Astrocyte (in vitro differentiated cells and primary cell): ENCODE results near the gene EPB41L1. TPM values are rescaled to one million over a fixed set of nuclear protein-coding genes. Genes with fewer than 3 reads are reported as not detected.

Experiments
- DNase-seq: peaks from one replicate; pipeline ENCODE4 v3.0.0-alpha.2; 2010; ENCODE audit warnings: low read depth
- FAIRE-seq: peaks from 2 replicates; lab custom pipeline; 2011; peaks lifted over from hg19 to GRCh38; lab: Jason Lieb, UNC
- H2AFZ ChIP-seq: 2 replicates; pipeline ENCODE4 v1.6.0; 2012; ENCODE audit warnings: low read depth, low read length, inconsistent platforms
- H3K27ac ChIP-seq: 2 replicates; pipeline ENCODE4 v1.5.1; 2011; ENCODE audit warnings: low read depth, low read length, inconsistent platforms
- H3K27me3 ChIP-seq: 2 replicates; pipeline ENCODE4 v1.6.0; 2011; ENCODE audit warnings: low read length, inconsistent platforms; ENCODE audit not compliant: insufficient read depth
- H3K36me3 ChIP-seq: 2 replicates; pipeline ENCODE4 v1.5.1; 2011; ENCODE audit warnings: low read length, inconsistent platforms; ENCODE audit not compliant: insufficient read depth
- H3K4me1 ChIP-seq: 2 replicates; pipeline ENCODE4 v1.5.1; 2011; ENCODE audit warnings: low read length, inconsistent platforms; ENCODE audit not compliant: insufficient read depth
- H3K4me2 ChIP-seq: 2 replicates; pipeline ENCODE4 v1.6.0; 2012; ENCODE audit warnings: low read length, inconsistent platforms
- H3K4me3 ChIP-seq: 2 replicates; pipeline ENCODE4 v1.5.1; 2011; ENCODE audit warnings: low read depth, mild to moderate bottlenecking, low read length, inconsistent platforms; ENCODE audit not compliant: insufficient read depth
- H3K79me2 ChIP-seq: 2 replicates; pipeline ENCODE4 v1.6.0; 2012; ENCODE audit warnings: mild to moderate bottlenecking, low read length, inconsistent platforms; ENCODE audit not compliant: insufficient read depth
- H3K9ac ChIP-seq: 2 replicates; pipeline ENCODE4 v1.6.0; 2012; ENCODE audit warnings: mild to moderate bottlenecking, low read length, inconsistent platforms
- H3K9me3 ChIP-seq: 2 replicates; pipeline ENCODE4 v1.5.1; 2012; ENCODE audit warnings: low read depth, mild to moderate bottlenecking, low read length, inconsistent platforms; ENCODE audit not compliant: insufficient read depth
- H4K20me1 ChIP-seq: 2 replicates; pipeline ENCODE4 v1.6.0; 2012; ENCODE audit warnings: low read length, inconsistent platforms; ENCODE audit not compliant: insufficient read depth
- H3K27ac Mint-ChIP-seq: one replicate; pipeline ENCODE4 v1.8.0; 2021; ENCODE audit warnings: mild to moderate bottlenecking, mixed read lengths; ENCODE audit not compliant: unreplicated experiment
- H3K27me3 Mint-ChIP-seq: one replicate; pipeline ENCODE4 v1.8.0; 2021; ENCODE audit warnings: low read depth, mixed read lengths; ENCODE audit not compliant: unreplicated experiment
- H3K36me3 Mint-ChIP-seq: one replicate; pipeline ENCODE4 v1.8.0; 2021; ENCODE audit warnings: low read depth, mixed read lengths; ENCODE audit not compliant: unreplicated experiment
- H3K4me1 Mint-ChIP-seq: one replicate; pipeline ENCODE4 v1.8.0; 2021; ENCODE audit warnings: low read depth, mixed read lengths; ENCODE audit not compliant: unreplicated experiment
- H3K4me3 Mint-ChIP-seq: one replicate; pipeline ENCODE4 v1.8.0; 2021; ENCODE audit warnings: mild to moderate bottlenecking, moderate library complexity, mixed read lengths; ENCODE audit not compliant: unreplicated experiment
- H3K9me3 Mint-ChIP-seq: one replicate; pipeline ENCODE4 v1.8.0; 2021; ENCODE audit warnings: mild to moderate bottlenecking, mixed read lengths; ENCODE audit not compliant: unreplicated experiment
- CTCF ChIP-seq: IDR thresholded peaks from 2 replicates; pipeline ENCODE4 v1.5.1; 2011; ENCODE audit warnings: low read depth, mild to moderate bottlenecking, inconsistent platforms, low read length, moderate library complexity; ENCODE audit not compliant: insufficient read depth
- EZH2 ChIP-seq: IDR thresholded peaks from 2 replicates; pipeline ENCODE4 v1.6.1; 2012; ENCODE audit warnings: mild to moderate bottlenecking, low read length, inconsistent platforms; ENCODE audit not compliant: insufficient read depth
- total RNA-seq: library from RNA; stranded (reverse); gene quantifications from 2 replicates; pipeline ENCODE4 v1.2.1, GENCODE V29; 2021

Gene EPB41L1
- total RNA-seq, 1 donor from 2014 or later: 39.4 TPM

DNA sequence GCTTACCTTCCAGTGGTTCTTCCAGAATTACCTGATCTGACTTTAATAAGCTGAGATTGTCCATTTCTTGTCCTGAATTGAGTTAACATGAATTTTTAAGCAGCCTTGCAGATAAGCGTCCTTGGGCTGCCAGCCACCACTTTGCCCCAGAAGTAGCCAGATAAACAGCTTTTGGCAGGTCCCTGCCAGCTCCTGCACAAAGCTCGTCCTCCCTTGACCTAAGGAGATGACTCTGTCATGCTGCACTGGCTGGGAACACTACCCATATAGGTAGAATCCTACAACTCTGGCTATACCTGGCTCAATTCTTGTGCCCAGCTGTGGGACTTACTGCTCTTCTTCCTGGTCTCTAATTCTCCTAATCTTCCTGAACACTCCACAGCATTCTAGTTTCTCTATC, 42.1 kb downstream of the EPB41L1 start:
- Histone ChIP-seq H3K9ac (no peak overlapping the region), H3K36me3 (no peaks in the 10 kb centered on the region), H4K20me1 (no peaks in the 10 kb centered on the region), H3K4me3 (no peak overlapping the region), H3K4me2 (no peak overlapping the region), H2AFZ (no peak overlapping the region), H3K9me3 (no peaks in the 10 kb centered on the region), H3K4me1 (no peaks in the 10 kb centered on the region), H3K27ac (no peak overlapping the region), H3K79me2 (no peaks in the 10 kb centered on the region), H3K27me3 (no peaks in the 10 kb centered on the region)
- TF ChIP-seq CTCF (no peak), EZH2 (no peak)
- H3K36me3 Mint-ChIP-seq: peaks cover 38% of the 10 kb centered on the region
- FAIRE-seq (no peak), DNase-seq (no peak)
- H3K27ac Mint-ChIP-seq: no peak overlapping the region
- no peaks in the 10 kb centered on the region for H3K9me3 Mint-ChIP-seq
- H3K4me3 Mint-ChIP-seq: no peak overlapping the region
- peaks cover 19% of the 10 kb centered on the region for H3K27me3 Mint-ChIP-seq
- H3K4me1 Mint-ChIP-seq: no peaks in the 10 kb centered on the region

DNA sequence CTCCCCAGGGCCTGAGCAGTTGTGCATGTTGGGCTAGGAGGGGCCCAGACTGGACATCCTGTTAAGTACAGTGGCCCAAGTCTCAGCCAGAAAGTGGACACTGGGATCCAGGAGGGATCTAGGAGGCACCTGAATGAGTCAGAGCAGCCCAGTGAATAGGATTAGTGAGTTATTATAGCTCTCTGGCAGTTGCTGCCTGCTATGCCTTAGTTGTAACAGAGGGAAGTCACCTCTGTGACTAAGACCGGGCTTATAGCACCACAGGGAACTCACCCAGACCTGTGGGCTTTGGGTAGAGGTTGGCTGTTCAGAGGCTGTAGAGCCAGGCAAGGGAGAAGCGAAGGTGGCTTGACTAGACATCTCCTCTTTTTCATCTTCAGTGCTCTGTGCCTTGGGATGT, 42.7 kb downstream of the EPB41L1 start:
- H3K79me2 ChIP-seq: no peaks in the 10 kb centered on the region
- H3K4me1 ChIP-seq: no peaks in the 10 kb centered on the region
- no peaks in the 10 kb centered on the region for H3K9me3 Mint-ChIP-seq

More for the DNA sequence above, 42.7 kb downstream of the EPB41L1 start:
- DNase-seq: no peak
- FAIRE-seq: no peak
- H3K4me1 Mint-ChIP-seq: no peaks in the 10 kb centered on the region
- Histone ChIP-seq H3K9me3 (no peaks in the 10 kb centered on the region), H2AFZ (no peak overlapping the region), H3K4me2 (no peak overlapping the region), H3K9ac (no peak overlapping the region), H3K27me3 (no peaks in the 10 kb centered on the region), H3K4me3 (no peak overlapping the region), H3K27ac (no peak overlapping the region), H3K36me3 (no peaks in the 10 kb centered on the region), H4K20me1 (no peaks in the 10 kb centered on the region)
- no peak overlapping the region for H3K4me3 Mint-ChIP-seq
- TF ChIP-seq CTCF (no peak), EZH2 (no peak)
- peaks cover 37% of the 10 kb centered on the region for H3K36me3 Mint-ChIP-seq
- H3K27ac Mint-ChIP-seq: no peak overlapping the region
- H3K27me3 Mint-ChIP-seq: peaks cover 19% of the 10 kb centered on the region
